Thymus (tissue), 11 donors: ENCODE results near the gene SMG9. TPM values are rescaled to one million over a fixed set of nuclear protein-coding genes. Genes with fewer than 3 reads are reported as not detected.

ENCODE experiments used
- DNase-seq, 9 donors: peaks; one replicate each; pipeline ENCODE4 v3.0.0-alpha.2; 2013; ENCODE audit warnings: low spot score in 9 of 9, low read depth in 6 of 9, missing footprints in 1 of 9
- H3K27ac ChIP-seq, 2 donors: one replicate each; pipeline ENCODE4 v1.5.1; 2013; ENCODE audit warnings: control low read depth in 1 of 2, low read depth in 1 of 2, low read length in 1 of 2, mild to moderate bottlenecking in 1 of 2, moderate library complexity in 1 of 2
- H3K27me3 ChIP-seq, 2 donors: one replicate each; pipeline ENCODE4 v1.5.1; 2013; ENCODE audit warnings: low read length in 1 of 2; ENCODE audit not compliant: control insufficient read depth in 2 of 2, insufficient read depth in 1 of 2
- H3K36me3 ChIP-seq, 2 donors: one replicate each; pipeline ENCODE4 v1.5.1; 2013; ENCODE audit warnings: low read length in 1 of 2, mild to moderate bottlenecking in 1 of 2, moderate library complexity in 1 of 2; ENCODE audit not compliant: control insufficient read depth in 2 of 2, insufficient read depth in 2 of 2
- H3K4me1 ChIP-seq, 2 donors: one replicate each; pipeline ENCODE4 v1.5.1; 2013; ENCODE audit warnings: low read length in 2 of 2; ENCODE audit not compliant: control insufficient read depth in 2 of 2, insufficient read depth in 2 of 2
- H3K4me3 ChIP-seq, 2 donors: one replicate each; pipeline ENCODE4 v1.5.1; 2013; ENCODE audit warnings: low read length in 2 of 2, control low read depth in 1 of 2, mild to moderate bottlenecking in 1 of 2
- H3K9me3 ChIP-seq, 2 donors: one replicate each; pipeline ENCODE4 v1.5.1; 2013; ENCODE audit warnings: low read length in 1 of 2, mild to moderate bottlenecking in 1 of 2; ENCODE audit not compliant: control insufficient read depth in 2 of 2, insufficient read depth in 1 of 2
- WGBS: extraction: QIAGEN DNeasy Blood & Tissue Kit; methylation state at CpG from one replicate; pipeline ENCODE4 v1.1.7; 2013; 5-methylcytosine and 5-hydroxymethylcytosine counted together
- polyA plus RNA-seq: library from polyadenylated mRNA; stranded (reverse); fragments of 200-250 nt; gene quantifications from one replicate; pipeline ENCODE4 v1.2.3, GENCODE V29; 2013
- total RNA-seq: library from RNA; stranded (reverse); fragments of 120-200 nt; gene quantifications from one replicate; pipeline ENCODE4 v1.2.4, GENCODE V29; 2013
- donor health status: healthy.

SMG9 gene
- total and polyA plus RNA-seq, 2 donors = 16.0 to 36.9 TPM

- Histone ChIP-seq H3K4me1 (no peaks in the 10 kb centered on the region), H3K36me3 (peaks cover 84 to 87% of the 10 kb centered on the region in 2 donors), H3K4me3 (no peak overlapping the region), H3K27me3 (no peaks in the 10 kb centered on the region), H3K27ac (no peak overlapping the region), H3K9me3 (no peaks in the 10 kb centered on the region)
- DNase-seq = no peak
These were observed 18.8 kb downstream of the SMG9 start for GRCh38 chr19:43735957-43736356.

DNA sequence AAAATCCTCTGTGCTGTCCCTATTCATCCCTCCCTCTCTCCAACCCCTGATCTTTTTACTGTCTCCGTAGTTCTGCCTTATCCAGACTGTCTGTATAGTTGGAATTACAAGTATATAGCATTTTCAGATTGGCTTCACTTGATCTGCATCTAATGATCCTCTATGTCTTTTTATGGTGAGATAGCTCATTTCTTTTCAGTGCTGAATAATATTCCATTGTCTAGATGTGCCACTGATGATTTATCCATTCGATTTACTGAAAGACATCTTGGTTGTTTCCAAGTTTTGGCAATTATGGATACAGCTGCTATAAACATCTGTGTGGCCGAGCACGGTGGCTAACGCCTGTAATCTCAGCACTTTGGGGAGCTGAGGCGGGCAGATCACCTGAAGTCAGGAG, 19.7 kb downstream of the SMG9 start:
- Histone ChIP-seq H3K27me3 (no peaks in the 10 kb centered on the region), H3K9me3 (no peaks in the 10 kb centered on the region), H3K27ac (no peak overlapping the region), H3K36me3 (peaks cover 78 to 84% of the 10 kb centered on the region in 2 donors), H3K4me3 (no peak overlapping the region), H3K4me1 (no peaks in the 10 kb centered on the region)
- 98% methylated on average over 6 of the region's 6 CpGs for WGBS
- DNase-seq = no peak

DNA sequence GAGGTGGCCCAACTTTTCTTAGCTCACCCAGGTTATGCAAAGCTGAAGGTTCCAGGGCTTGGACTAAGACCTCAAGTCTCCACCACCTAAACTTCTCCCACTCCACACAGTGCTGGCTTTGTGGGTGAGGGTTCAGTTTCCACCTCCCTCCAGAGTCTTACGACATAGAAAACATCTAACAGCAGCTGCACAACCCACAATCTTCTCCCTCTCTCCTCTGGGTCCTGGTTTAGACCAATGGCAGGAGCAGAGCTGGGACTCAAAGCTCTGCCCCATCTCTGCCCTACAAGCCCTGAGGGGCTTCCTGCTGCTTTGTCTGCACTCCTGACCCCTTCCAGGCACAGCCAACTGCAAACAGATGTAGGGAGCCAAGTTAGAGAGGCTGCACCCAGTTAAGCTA, 22.9 kb downstream of the SMG9 start:
- Histone ChIP-seq H3K4me1 (no peaks in the 10 kb centered on the region), H3K27me3 (no peaks in the 10 kb centered on the region), H3K36me3 (peaks cover 66 to 72% of the 10 kb centered on the region in 2 donors), H3K4me3 (no peak overlapping the region), H3K27ac (no peak overlapping the region), H3K9me3 (no peaks in the 10 kb centered on the region)
- no peak for DNase-seq
- WGBS = 84% methylated on average over 1 of the region's 1 CpG

DNA sequence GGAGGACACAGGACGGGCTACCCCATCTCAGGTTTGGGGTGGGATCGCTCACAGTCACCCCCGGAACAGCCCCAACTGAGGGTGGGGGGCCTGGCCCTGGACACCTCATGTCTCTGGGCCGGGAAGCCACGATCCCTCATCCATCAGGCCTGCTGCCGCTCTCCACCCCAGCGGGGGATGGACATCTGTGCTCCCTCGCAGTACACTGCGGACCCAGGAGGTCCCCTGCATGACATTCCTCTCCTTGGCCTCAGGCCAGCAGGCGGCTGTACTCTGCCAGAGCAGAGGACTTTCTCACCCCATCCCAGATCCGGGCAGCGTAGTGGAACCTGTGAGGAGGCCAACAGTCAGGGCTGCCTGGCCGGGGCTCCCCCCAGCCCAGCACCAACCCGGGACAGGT, 23.4 kb downstream of the SMG9 start:
- H3K4me3 ChIP-seq = no peak overlapping the region
- H3K27ac ChIP-seq = no peak overlapping the region
- no peaks in the 10 kb centered on the region for H3K27me3 ChIP-seq
- peaks cover 61 to 67% of the 10 kb centered on the region in 2 donors for H3K36me3 ChIP-seq
- 97% methylated on average over 14 of the region's 14 CpGs for WGBS
- H3K4me1 ChIP-seq = no peaks in the 10 kb centered on the region
- DNase-seq = no peak
- no peaks in the 10 kb centered on the region for H3K9me3 ChIP-seq

DNA sequence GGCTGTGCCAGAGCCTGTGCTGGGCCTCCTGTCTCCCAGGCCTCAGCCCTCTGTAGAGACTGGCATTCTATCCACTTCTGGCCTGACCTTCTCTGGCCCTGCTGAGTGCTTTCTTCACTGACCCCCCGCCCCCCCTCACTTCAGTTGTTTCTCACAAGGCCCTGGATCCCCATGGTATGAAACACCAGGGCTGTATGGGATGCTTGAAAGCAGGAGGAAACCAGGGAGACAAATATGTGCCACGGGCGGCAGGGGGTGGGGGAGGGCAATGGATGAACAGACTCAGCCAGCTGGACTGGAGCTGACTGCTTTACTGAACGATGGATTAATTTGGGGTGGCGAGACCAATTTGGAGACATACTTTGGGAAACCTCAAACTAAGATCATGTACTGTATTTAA, 24.8 kb downstream of the SMG9 start:
- Histone ChIP-seq H3K27me3 (no peaks in the 10 kb centered on the region), H3K9me3 (no peaks in the 10 kb centered on the region), H3K36me3 (peaks cover 54 to 63% of the 10 kb centered on the region in 2 donors), H3K27ac (no peak overlapping the region), H3K4me1 (no peaks in the 10 kb centered on the region), H3K4me3 (no peak overlapping the region)
- WGBS = 97% methylated on average over 5 of the region's 5 CpGs
- DNase-seq = no peak

GRCh38 chr19:43727593-43727853, 27.2 kb downstream of the SMG9 start:
- DNase-seq = no peak
- no peaks in the 10 kb centered on the region for H3K4me1 ChIP-seq
- H3K9me3 ChIP-seq = no peaks in the 10 kb centered on the region
- no peaks in the 10 kb centered on the region for H3K27me3 ChIP-seq
- 91% methylated on average over 4 of the region's 4 CpGs for WGBS
- H3K4me3 ChIP-seq = no peak overlapping the region
- H3K27ac ChIP-seq = no peak overlapping the region
- H3K36me3 ChIP-seq = peaks cover 35 to 40% of the 10 kb centered on the region in 2 donors

- Histone ChIP-seq H3K9me3 (no peaks in the 10 kb centered on the region), H3K27ac (no peak overlapping the region), H3K4me3 (no peak overlapping the region), H3K4me1 (no peaks in the 10 kb centered on the region), H3K36me3 (peaks cover 30 to 35% of the 10 kb centered on the region in 2 donors), H3K27me3 (no peaks in the 10 kb centered on the region)
- WGBS = 84% methylated on average over 15 of the region's 15 CpGs
- peak in 1 of 9 donors; percentile 6 for DNase-seq
These were observed 27.8 kb downstream of the SMG9 start for GRCh38 chr19:43726736-43727592.

- Histone ChIP-seq H3K36me3 (peaks cover 16 to 22% of the 10 kb centered on the region in 2 donors), H3K27ac (no peak overlapping the region), H3K27me3 (no peaks in the 10 kb centered on the region), H3K4me1 (no peaks in the 10 kb centered on the region), H3K9me3 (no peaks in the 10 kb centered on the region), H3K4me3 (no peak overlapping the region)
- WGBS = 30% methylated on average over 7 of the region's 7 CpGs
- DNase-seq = peak in 1 of 9 donors; percentile 18
These were observed 29.3 kb downstream of the SMG9 start for GRCh38 chr19:43725468-43725867.

DNA sequence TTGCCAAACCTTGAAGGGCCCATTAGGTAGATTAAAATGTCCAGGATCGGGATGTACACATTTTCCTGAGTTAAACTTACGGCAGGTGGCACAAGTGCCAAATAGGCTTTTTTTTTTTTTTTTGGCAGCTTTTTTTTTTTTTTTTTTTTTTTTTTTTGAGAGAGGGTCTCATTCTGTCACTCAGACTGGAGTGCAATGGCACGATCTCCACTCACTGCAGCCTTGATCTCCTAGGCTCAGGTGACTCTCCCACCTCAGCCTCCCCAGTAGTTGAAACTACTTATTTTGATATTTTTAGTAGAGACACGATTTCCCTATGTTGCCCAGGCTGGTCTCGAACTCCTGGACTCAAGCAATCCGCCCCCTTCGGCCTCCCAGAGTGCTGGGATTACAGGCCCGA, 29.9 kb downstream of the SMG9 start:
- Histone ChIP-seq H3K9me3 (no peaks in the 10 kb centered on the region), H3K4me1 (no peaks in the 10 kb centered on the region), H3K27me3 (no peaks in the 10 kb centered on the region), H3K36me3 (peaks cover 16 to 18% of the 10 kb centered on the region in 2 donors), H3K27ac (no peak overlapping the region), H3K4me3 (no peak overlapping the region)
- DNase-seq = no peak
- WGBS = 84% methylated on average over 8 of the region's 8 CpGs
